Measurements from ENCODE around the gene MICB. TPM values are rescaled to one million over a fixed set of nuclear protein-coding genes. Genes with fewer than 3 reads are reported as not detected.

The MICB gene
- total and polyA plus RNA-seq, 2 of the 8 experiments (the other 6 are each of a cell fraction or from before 2014, with no cell fraction given), result 16.2 to 25.3 TPM

- H3K4ac ChIP-seq (replicated peaks; ENCODE audit: insufficient read length, low read depth, low read length), result no peak overlapping the region
- H3K79me2 ChIP-seq (ENCODE audit: control insufficient read depth in 1 of 2, insufficient read depth in 2 of 2, low read length in 2 of 2), result peaks cover 4 to 27% of the 10 kb centered on the region in 2 experiments; a peak in 3 of 4 replicates
- H3K4me2 ChIP-seq (ENCODE audit: insufficient read depth in 1 of 2, low read depth in 2 of 2, low read length in 2 of 2), result no peak overlapping the region
- peaks cover 60 to 79% (median 68%) of the 10 kb centered on the region in 4 experiments for H3K36me3 ChIP-seq (ENCODE audit: control insufficient read depth in 2 of 4, insufficient read depth in 4 of 4, low read length in 3 of 4)
- H3K56ac ChIP-seq (replicated peaks; ENCODE audit: insufficient read length, low read depth, low read length), result no peak overlapping the region
- no peak overlapping the region for H3K14ac ChIP-seq (ENCODE audit: insufficient read length)
- peaks cover 35 to 41% of the 10 kb centered on the region in 2 experiments for H4K20me1 ChIP-seq (replicated peaks in 1 of 2; ENCODE audit: control insufficient read depth in 1 of 2, insufficient read depth in 2 of 2, low read length in 2 of 2)
- H2BK120ac ChIP-seq (replicated peaks; ENCODE audit: low read depth, low read length), result no peak overlapping the region
- no peak overlapping the region for H3K9ac ChIP-seq (replicated peaks in 1 of 4; ENCODE audit: extremely low read depth in 1 of 4, low read depth in 3 of 4, low read length in 3 of 4)
- DNase-seq (ENCODE audit: low read depth in 1 of 2, low spot score in 2 of 2) (no peak), FAIRE-seq (no peak)
- no peaks in the 10 kb centered on the region for H3K9me3 ChIP-seq (ENCODE audit: insufficient read depth in 2 of 2, low read depth in 1 of 2, low read length in 1 of 2)
- H2AFZ ChIP-seq (ENCODE audit: low read length), result no peak overlapping the region
- TF ChIP-seq POLR2A (IDR thresholded peaks at IDR 0.05; ENCODE audit: control extremely low read depth in 1 of 2, low read depth in 2 of 2, low read length in 2 of 2) (peak in 1 of 2 experiments; percentile 47; a peak in 1 of 3 replicates), MAFK (IDR thresholded peaks at IDR 0.05; ENCODE audit: low read depth, low read length) (no peak)
- no peak overlapping the region for H3K27ac ChIP-seq (ENCODE audit: low read depth, low read length)
- peaks cover 1 to 5% (median 4%) of the 10 kb centered on the region in 4 experiments; a peak in 4 of 7 replicates for H3K4me1 ChIP-seq (replicated peaks in 1 of 4; ENCODE audit: control insufficient read depth in 3 of 4, insufficient read depth in 4 of 4, low read length in 3 of 4)
- no peak overlapping the region for H2BK12ac ChIP-seq (ENCODE audit: low read depth, low read length)
- H4K5ac ChIP-seq (ENCODE audit: insufficient read length, low read depth, low read length), result no peak overlapping the region
- no peak overlapping the region for H2BK15ac ChIP-seq (ENCODE audit: low read length)
- no peak overlapping the region for H4K8ac ChIP-seq (ENCODE audit: extremely low read depth, insufficient read depth, low read length)
- ChIA-PET CTCF (ENCODE audit: partially characterized antibody) (interaction anchor here (0.6 to 1.8 kb wide), 6 partner anchors 8 to 66 kb away, joined by 3 to 6 read pairs (median 4); partner anchors contain the start of gene ATP6V1G2), POLR2A (ENCODE audit: partially characterized antibody) (interaction anchor here (0.8 to 18.4 kb wide), 24 partner anchors 9 to 360 kb away, joined by 3 to 428 read pairs (median 5); partner anchors contain the start of genes ATP6V1G2, BAG6, DDX39B and NFKBIL1)
- no peak overlapping the region for H3K4me3 ChIP-seq (ENCODE audit: extremely low read depth in 1 of 4, insufficient read depth in 2 of 4, low read depth in 3 of 4, low read length in 4 of 4)
- H4K91ac ChIP-seq (replicated peaks; ENCODE audit: insufficient read length, low read length), result no peak overlapping the region
- no peak overlapping the region for H2AK5ac ChIP-seq (ENCODE audit: low read depth, low read length)
- 74% methylated on average over 9 of the region's 9 CpGs; no CpG with 5 or more reads in 1 of the 2 experiments for WGBS, 2 experiments (ENCODE audit: extremely low coverage in 1 of 2, insufficient coverage in 1 of 2, insufficient read length in 1 of 2, insufficient replicate concordance in 2 of 2, low coverage in 1 of 2, low lambda C conversion rate in 2 of 2, missing lambda C conversion rate in 1 of 2)
- H2BK20ac ChIP-seq (ENCODE audit: low read length), result no peak overlapping the region
- no peak overlapping the region for H2BK5ac ChIP-seq (ENCODE audit: low read depth, low read length)
- H3K23ac ChIP-seq (ENCODE audit: insufficient read length), result no peak overlapping the region
- no peak overlapping the region for H3K18ac ChIP-seq (ENCODE audit: extremely low read depth, low read length)
- H3K23me2 ChIP-seq (ENCODE audit: low read depth, low read length), result no peaks in the 10 kb centered on the region
- peaks cover 10% of the 10 kb centered on the region; the same call in 1 of the 2 replicates for H3K79me1 ChIP-seq (ENCODE audit: low read depth, low read length)
- H3K27me3 ChIP-seq (replicated peaks in 1 of 4; ENCODE audit: control insufficient read depth in 3 of 4, extremely low read depth in 1 of 4, insufficient read depth in 3 of 4, low read length in 3 of 4), result no peaks in the 10 kb centered on the region
These were observed 34.1 kb downstream of the MICB start for GRCh38 chr6:31531771-31532643.
